Left ventricle myocardium inferior (tissue), 1 donor: Measurements from ENCODE around the gene PDGFC. TPM values are rescaled to one million over a fixed set of nuclear protein-coding genes. Genes with fewer than 3 reads are reported as not detected.
A peak's percentile ranks its signal among the peaks of the same experiment; 100 is the strongest.

ENCODE experiments used
- DNase-seq: peaks from one replicate; pipeline ENCODE4 v3.0.0-alpha.2; 2020
- H3K27ac ChIP-seq: fragments of 200-600 bp; replicated peaks from 2 replicates; pipeline ENCODE4 v1.8.0; 2021
- H3K27me3 ChIP-seq: fragments of 200-600 bp; 2 replicates; pipeline ENCODE4 v1.8.0; 2021; ENCODE audit warnings: low read depth
- H3K36me3 ChIP-seq: fragments of 200-600 bp; 2 replicates; pipeline ENCODE4 v1.8.0; 2021
- H3K4me1 ChIP-seq: fragments of 200-600 bp; 2 replicates; pipeline ENCODE4 v1.8.0; 2021
- H3K4me3 ChIP-seq: fragments of 200-600 bp; 2 replicates; pipeline ENCODE4 v1.8.0; 2021; ENCODE audit warnings: mild to moderate bottlenecking, moderate library complexity
- H3K9me3 ChIP-seq: fragments of 200-600 bp; replicated peaks from 2 replicates; pipeline ENCODE4 v1.8.0; 2021
- CTCF ChIP-seq: fragments of 200-600 bp; IDR thresholded peaks from 2 replicates; pipeline ENCODE4 v1.8.0; 2021; ENCODE audit warnings: antibody characterized with exemption, mild to moderate bottlenecking, borderline replicate concordance
- intact Hi-C: fragments of 100-400 bp; cut with micrococcal nuclease; formaldehyde crosslinking; loops from one replicate; pipeline ENCODE4 v1.11.0; 2022
- total RNA-seq: library from RNA; stranded (reverse); fragmentation: NEBNext Ultra II Directional; extraction: Animal tissue kit (Norgen Biotek cat#: 25700); gene quantifications from one replicate; pipeline ENCODE4 v1.2.1, GENCODE V29; 2021
- donor health status: DM: no; HTN: yes; CAD: no; lungs with severe emphysema.

Gene PDGFC
- total RNA-seq, 1 donor from 2014 or later, result 12.9 TPM

GRCh38 chr4:156790866-156791265 lies 180.7 kb downstream of the PDGFC start:
- Histone ChIP-seq H3K4me3 (no peak overlapping the region), H3K36me3 (no peaks in the 10 kb centered on the region), H3K9me3 (no peaks in the 10 kb centered on the region), H3K27ac (peak overlapping the region; percentile 14), H3K4me1 (peaks cover 23% of the 10 kb centered on the region), H3K27me3 (no peaks in the 10 kb centered on the region)
- no peak for DNase-seq
- no peak for TF ChIP-seq CTCF
- intact Hi-C loops, result no loop called here

- Histone ChIP-seq H3K27me3 (no peaks in the 10 kb centered on the region), H3K36me3 (no peaks in the 10 kb centered on the region), H3K27ac (no peak overlapping the region), H3K9me3 (no peaks in the 10 kb centered on the region), H3K4me3 (no peak overlapping the region), H3K4me1 (peaks cover 12% of the 10 kb centered on the region)
- intact Hi-C loops, result no loop called here
- no peak for DNase-seq
- no peak for TF ChIP-seq CTCF
These were observed 182.8 kb downstream of the PDGFC start for GRCh38 chr4:156788782-156789181.

- H3K27ac ChIP-seq, result no peak overlapping the region
- no peak for TF ChIP-seq CTCF
- H3K4me3 ChIP-seq, result no peak overlapping the region
- no peaks in the 10 kb centered on the region for H3K27me3 ChIP-seq
- H3K4me1 ChIP-seq, result peaks cover 12% of the 10 kb centered on the region
- DNase-seq, result no peak
- H3K9me3 ChIP-seq, result no peaks in the 10 kb centered on the region
- no peaks in the 10 kb centered on the region for H3K36me3 ChIP-seq
- intact Hi-C loops, result no loop called here
These were observed 184.9 kb downstream of the PDGFC start for GRCh38 chr4:156786713-156787112.

GRCh38 chr4:156784970-156785369 lies 186.6 kb downstream of the PDGFC start:
- Histone ChIP-seq H3K4me1 (peaks cover 12% of the 10 kb centered on the region), H3K27ac (no peak overlapping the region), H3K4me3 (no peak overlapping the region), H3K9me3 (no peaks in the 10 kb centered on the region), H3K27me3 (no peaks in the 10 kb centered on the region), H3K36me3 (no peaks in the 10 kb centered on the region)
- intact Hi-C loops, result no loop called here
- TF ChIP-seq CTCF, result no peak
- no peak for DNase-seq

GRCh38 chr4:156783966-156784365 lies 187.6 kb downstream of the PDGFC start:
- intact Hi-C loops, result no loop called here
- no peaks in the 10 kb centered on the region for H3K27me3 ChIP-seq
- no peaks in the 10 kb centered on the region for H3K36me3 ChIP-seq
- no peak overlapping the region for H3K27ac ChIP-seq
- H3K4me3 ChIP-seq, result no peak overlapping the region
- H3K9me3 ChIP-seq, result no peaks in the 10 kb centered on the region
- TF ChIP-seq CTCF, result no peak
- no peak for DNase-seq
- H3K4me1 ChIP-seq, result peaks cover 16% of the 10 kb centered on the region

- Histone ChIP-seq H3K4me3 (no peak overlapping the region), H3K4me1 (peaks cover 18% of the 10 kb centered on the region), H3K36me3 (no peaks in the 10 kb centered on the region), H3K9me3 (no peaks in the 10 kb centered on the region), H3K27ac (no peak overlapping the region), H3K27me3 (no peaks in the 10 kb centered on the region)
- no peak for DNase-seq
- TF ChIP-seq CTCF, result no peak
- intact Hi-C loops, result no loop called here
These were observed 189.1 kb downstream of the PDGFC start for GRCh38 chr4:156782491-156782890.
